Activated naive CD4-positive, alpha-beta T cell treated with anti-CD3 and anti-CD28 coated beads, Interleukin-2, amount 50 U/mL, for 72 hours (primary cell): ENCODE measurements around the gene PCK2. TPM values are rescaled to one million over a fixed set of nuclear protein-coding genes. Genes with fewer than 3 reads are reported as not detected.
A peak's percentile ranks its signal among the peaks of the same experiment; 100 is the strongest.

ENCODE experiments used
- ATAC-seq, 2 donors: fragments of 150-1000 bp; cut with Tn5 transposase; 2 replicates each; pipeline ENCODE4 v1.10.0; 2021; ENCODE audit warnings: mild to moderate bottlenecking in 2 of 2, moderate library complexity in 2 of 2
- DNase-seq, 2 donors: peaks; one replicate each; pipeline ENCODE4 v3.0.0; 2021 to 2022; ENCODE audit warnings: low spot score in 2 of 2
- H3K27ac Mint-ChIP-seq, 2 donors: one replicate each; pipeline ENCODE4 v1.8.0; 2022; ENCODE audit warnings: mild to moderate bottlenecking in 2 of 2, mixed read lengths in 2 of 2
- H3K36me3 Mint-ChIP-seq, 2 donors: one replicate each; pipeline ENCODE4 v1.8.0; 2022; ENCODE audit warnings: mixed read lengths in 2 of 2
- H3K9me3 Mint-ChIP-seq, 2 donors: one replicate each; pipeline ENCODE4 v1.8.0; 2022; ENCODE audit warnings: mixed read lengths in 2 of 2
- total RNA-seq, 2 donors: library from RNA; stranded (reverse); gene quantifications; one replicate each; pipeline ENCODE4 v1.2.3, GENCODE V29; 2022

Gene PCK2
- total RNA-seq, 2 donors from 2014 or later = 40.9 to 89.2 TPM

- Mint-ChIP-seq H3K36me3 (no peaks in the 10 kb centered on the region), H3K27ac (no peak overlapping the region), H3K9me3 (no peaks in the 10 kb centered on the region)
- DNase-seq (no peak), ATAC-seq (no peak)
Measured at GRCh38 chr14:24083462-24083861, 10.6 kb upstream of the PCK2 start.

- DNase-seq (no peak), ATAC-seq (no peak)
- Mint-ChIP-seq H3K36me3 (no peaks in the 10 kb centered on the region), H3K9me3 (no peaks in the 10 kb centered on the region), H3K27ac (no peak overlapping the region)
Measured at GRCh38 chr14:24084440-24084839, 9.7 kb upstream of the PCK2 start.

GRCh38 chr14:24085215-24085614 lies 8.9 kb upstream of the PCK2 start:
- ATAC-seq = no peak
- DNase-seq = no peak
- no peaks in the 10 kb centered on the region for H3K36me3 Mint-ChIP-seq
- peak overlapping the region in 1 of 2 donors; percentile 31 for H3K27ac Mint-ChIP-seq
- no peaks in the 10 kb centered on the region for H3K9me3 Mint-ChIP-seq

GRCh38 chr14:24086193-24086955 lies 7.7 kb upstream of the PCK2 start:
- no peak overlapping the region for H3K27ac Mint-ChIP-seq
- no peak for ATAC-seq

GRCh38 chr14:24087004-24087403 lies 7.1 kb upstream of the PCK2 start:
- Mint-ChIP-seq H3K27ac (no peak overlapping the region), H3K9me3 (no peaks in the 10 kb centered on the region), H3K36me3 (no peaks in the 10 kb centered on the region)
- no peak for DNase-seq
- no peak for ATAC-seq

More at GRCh38 chr14:24086193-24086955, 7.7 kb upstream of the PCK2 start:
- Mint-ChIP-seq H3K36me3 (no peaks in the 10 kb centered on the region), H3K9me3 (no peaks in the 10 kb centered on the region)
- no peak for DNase-seq

GRCh38 chr14:24088095-24088494 lies 6.0 kb upstream of the PCK2 start:
- H3K27ac Mint-ChIP-seq = no peak overlapping the region
- H3K36me3 Mint-ChIP-seq = no peaks in the 10 kb centered on the region

GRCh38 chr14:24089890-24090289 lies 4.2 kb upstream of the PCK2 start:
- no peak for DNase-seq
- Mint-ChIP-seq H3K27ac (no peak overlapping the region), H3K36me3 (peaks cover 5 to 6% of the 10 kb centered on the region in 2 donors), H3K9me3 (no peaks in the 10 kb centered on the region)
- ATAC-seq = no peak

More at GRCh38 chr14:24088095-24088494, 6.0 kb upstream of the PCK2 start:
- ATAC-seq (no peak), DNase-seq (no peak)
- no peaks in the 10 kb centered on the region for H3K9me3 Mint-ChIP-seq

GRCh38 chr14:24092110-24092504 lies 2.0 kb upstream of the PCK2 start:
- Mint-ChIP-seq H3K36me3 (peaks cover 21 to 24% of the 10 kb centered on the region in 2 donors), H3K9me3 (no peaks in the 10 kb centered on the region), H3K27ac (peak overlapping the region in 1 of 2 donors; percentile 50)
- DNase-seq = no peak
- ATAC-seq = no peak

- ATAC-seq (no peak), DNase-seq (no peak)
- Mint-ChIP-seq H3K36me3 (peaks cover 21 to 24% of the 10 kb centered on the region in 2 donors), H3K27ac (peak overlapping the region; percentile 72 to 95), H3K9me3 (no peaks in the 10 kb centered on the region)
Measured at GRCh38 chr14:24092505-24093206, 1.5 kb upstream of the PCK2 start.

DNA sequence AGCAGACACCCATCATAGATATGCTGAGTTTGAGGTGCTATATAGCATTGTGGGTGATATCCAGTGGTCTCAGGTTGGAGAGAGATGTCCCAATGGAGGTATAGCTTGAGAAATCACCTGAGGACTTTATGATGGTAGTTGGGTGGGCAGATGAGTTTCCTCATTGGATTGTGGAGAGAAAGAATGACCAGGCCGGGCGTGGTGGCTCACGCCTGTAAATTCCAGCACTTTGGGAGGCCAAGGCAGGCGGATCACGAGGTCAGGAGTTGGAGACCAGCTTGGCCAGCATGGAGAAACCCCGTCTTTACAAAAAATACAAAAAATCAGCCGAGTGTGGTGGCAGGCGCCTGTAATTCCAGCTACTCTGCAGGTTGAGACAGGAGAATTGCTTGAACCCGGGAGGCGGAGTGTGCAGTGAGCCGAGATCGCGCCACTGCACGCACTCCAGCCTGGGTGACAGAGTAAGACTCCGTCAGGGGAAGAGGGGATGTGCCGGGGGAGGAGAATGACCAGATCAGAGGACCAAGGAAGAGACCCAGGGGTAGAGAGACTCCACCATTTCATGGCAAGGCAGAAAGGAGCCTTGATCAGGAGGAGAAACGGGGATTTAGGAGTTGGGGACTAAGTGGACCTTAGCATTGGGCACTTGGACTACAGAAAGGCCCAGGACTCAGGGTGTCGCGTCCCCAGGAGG lies 757 bp upstream of the PCK2 start:
- Mint-ChIP-seq H3K36me3 (peaks cover 21 to 24% of the 10 kb centered on the region in 2 donors), H3K9me3 (no peaks in the 10 kb centered on the region), H3K27ac (peak overlapping the region; percentile 72 to 95)
- DNase-seq = no peak
- ATAC-seq = no peak

GRCh38 chr14:24094841-24095270 lies 745 bp downstream of the PCK2 start:
- ATAC-seq (no peak), DNase-seq (no peak)
- peak overlapping the region; percentile 95 to 100 for H3K27ac Mint-ChIP-seq
- no peaks in the 10 kb centered on the region for H3K9me3 Mint-ChIP-seq
- peaks cover 21 to 25% of the 10 kb centered on the region in 2 donors for H3K36me3 Mint-ChIP-seq

- no peaks in the 10 kb centered on the region for H3K9me3 Mint-ChIP-seq
- H3K27ac Mint-ChIP-seq = peak overlapping the region; percentile 95 to 100
- peak; percentile 56 to 74 for DNase-seq
Measured at GRCh38 chr14:24095271-24096068, 1.4 kb downstream of the PCK2 start.

GRCh38 chr14:24096545-24097181 lies 2.6 kb downstream of the PCK2 start:
- DNase-seq (no peak), ATAC-seq (no peak)
- Mint-ChIP-seq H3K9me3 (no peaks in the 10 kb centered on the region), H3K27ac (peak overlapping the region in 1 of 2 donors; percentile 95), H3K36me3 (peaks cover 21 to 30% of the 10 kb centered on the region in 2 donors)

More at GRCh38 chr14:24095271-24096068, 1.4 kb downstream of the PCK2 start:
- peak; percentile 39 to 59 for ATAC-seq
- H3K36me3 Mint-ChIP-seq = peaks cover 21 to 30% of the 10 kb centered on the region in 2 donors

GRCh38 chr14:24098229-24098926 lies 4.3 kb downstream of the PCK2 start:
- DNase-seq (no peak), ATAC-seq (no peak)
- Mint-ChIP-seq H3K9me3 (no peaks in the 10 kb centered on the region), H3K27ac (no peak overlapping the region), H3K36me3 (peaks cover 24 to 34% of the 10 kb centered on the region in 2 donors)
